OCI-LY1 (cell line): ENCODE data around the gene VKORC1.

ENCODE experiments used
- EZH2 ChIP-seq: fragments of 200-600 bp; sonication (generic), shearing (Covaris generic); IDR thresholded peaks from 2 replicates; pipeline ENCODE4 v1.8.0; 2017; ENCODE audit warnings: borderline replicate concordance, mixed run types, mild to moderate bottlenecking, antibody characterized with exemption, low read length, moderate library complexity, mixed read lengths
- TF ChIP-seq, protein P1 (sequence below): fragments of 200-600 bp; sonication (generic), shearing (Covaris generic); IDR thresholded peaks from 2 replicates; pipeline ENCODE4 v1.5.1; 2017; ENCODE audit warnings: mild to moderate bottlenecking, antibody characterized with exemption, low read length, moderate library complexity, mixed read lengths

DNA sequence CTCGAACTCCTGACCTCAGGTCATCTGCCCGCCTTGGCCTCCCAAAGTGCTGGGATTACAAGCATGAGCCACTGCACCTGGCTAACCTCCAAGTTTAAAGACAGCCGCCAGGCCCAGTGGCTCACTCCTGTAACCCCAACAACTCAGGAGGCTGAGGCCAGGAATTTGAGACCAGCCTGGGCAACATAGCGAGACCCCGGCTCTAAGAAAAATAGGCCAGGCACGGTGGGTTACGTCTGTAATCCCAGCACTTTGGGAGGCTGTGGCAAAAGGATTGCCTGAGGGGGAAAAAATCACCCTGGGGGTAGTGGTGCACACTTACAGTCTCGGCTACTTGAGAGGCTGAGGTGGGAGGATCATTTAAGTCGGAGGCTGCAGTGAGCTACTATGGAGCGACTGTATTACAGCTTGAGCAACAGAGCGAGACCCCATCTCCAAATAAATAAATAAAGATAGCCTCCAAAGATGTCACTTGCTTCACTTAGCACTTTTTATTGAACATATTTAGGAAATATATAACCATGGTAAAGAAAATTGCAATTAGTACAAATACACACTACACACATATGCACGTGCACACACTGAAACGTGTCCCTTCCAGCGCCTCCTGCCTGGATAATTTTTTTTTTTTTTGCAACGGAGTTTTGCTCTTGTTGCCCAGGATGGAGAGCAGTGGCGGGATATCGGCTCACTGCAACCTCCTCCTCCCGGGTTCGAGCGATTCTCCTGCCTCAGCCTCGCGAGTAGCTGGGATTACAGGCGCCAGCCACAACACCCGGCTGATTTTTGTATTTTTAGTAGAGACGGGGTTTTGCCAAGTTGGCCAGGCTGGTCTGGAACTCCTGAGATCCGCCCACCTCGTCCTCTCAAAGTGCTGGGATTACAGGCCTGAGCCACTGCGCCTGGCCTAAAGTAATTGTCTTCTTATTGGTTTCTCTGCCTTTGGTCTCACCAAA, 12.2 kb upstream of the VKORC1 start:
- TF ChIP-seq, protein P1, sequence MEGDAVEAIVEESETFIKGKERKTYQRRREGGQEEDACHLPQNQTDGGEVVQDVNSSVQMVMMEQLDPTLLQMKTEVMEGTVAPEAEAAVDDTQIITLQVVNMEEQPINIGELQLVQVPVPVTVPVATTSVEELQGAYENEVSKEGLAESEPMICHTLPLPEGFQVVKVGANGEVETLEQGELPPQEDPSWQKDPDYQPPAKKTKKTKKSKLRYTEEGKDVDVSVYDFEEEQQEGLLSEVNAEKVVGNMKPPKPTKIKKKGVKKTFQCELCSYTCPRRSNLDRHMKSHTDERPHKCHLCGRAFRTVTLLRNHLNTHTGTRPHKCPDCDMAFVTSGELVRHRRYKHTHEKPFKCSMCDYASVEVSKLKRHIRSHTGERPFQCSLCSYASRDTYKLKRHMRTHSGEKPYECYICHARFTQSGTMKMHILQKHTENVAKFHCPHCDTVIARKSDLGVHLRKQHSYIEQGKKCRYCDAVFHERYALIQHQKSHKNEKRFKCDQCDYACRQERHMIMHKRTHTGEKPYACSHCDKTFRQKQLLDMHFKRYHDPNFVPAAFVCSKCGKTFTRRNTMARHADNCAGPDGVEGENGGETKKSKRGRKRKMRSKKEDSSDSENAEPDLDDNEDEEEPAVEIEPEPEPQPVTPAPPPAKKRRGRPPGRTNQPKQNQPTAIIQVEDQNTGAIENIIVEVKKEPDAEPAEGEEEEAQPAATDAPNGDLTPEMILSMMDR = no peak
- TF ChIP-seq EZH2 = no peak
